ENCODE data around the gene EHBP1. TPM values are rescaled to one million over a fixed set of nuclear protein-coding genes. Genes with fewer than 3 reads are reported as not detected.

EHBP1 gene
- total and polyA plus RNA-seq, 2 experiments from 2014 or later: 27.2 to 47.9 TPM

- H3K4me3 Mint-ChIP-seq: no peak overlapping the region
- DNase-seq (ENCODE audit: low spot score) (no peak), ATAC-seq (no peak)
- H3K27ac Mint-ChIP-seq: no peak overlapping the region
- peaks cover 23% of the 10 kb centered on the region for H3K27me3 ChIP-seq (ENCODE audit: insufficient read depth)
- no peaks in the 10 kb centered on the region for H3K9me2 ChIP-seq (ENCODE audit: insufficient read depth)
- H3K9me3 Mint-ChIP-seq: no peaks in the 10 kb centered on the region
- H3K36me3 ChIP-seq (ENCODE audit: insufficient read depth): no peaks in the 10 kb centered on the region
- H3K79me2 ChIP-seq (replicated peaks; ENCODE audit: insufficient read depth): no peaks in the 10 kb centered on the region
- H3F3A ChIP-seq (replicated peaks; ENCODE audit: low read depth): no peaks in the 10 kb centered on the region
- no peaks in the 10 kb centered on the region for H4K20me1 ChIP-seq (replicated peaks; ENCODE audit: insufficient read depth)
- peaks cover 5% of the 10 kb centered on the region for H3K27me3 Mint-ChIP-seq (ENCODE audit: insufficient read depth, low read depth, poor library complexity)
- H3K4me1 ChIP-seq (ENCODE audit: insufficient read depth): no peaks in the 10 kb centered on the region
- H3K4me1 Mint-ChIP-seq: no peaks in the 10 kb centered on the region; the same call in 2 of the 3 replicates
- no peak overlapping the region for H3K4me3 ChIP-seq
- H3K36me3 Mint-ChIP-seq (ENCODE audit: low read depth): no peaks in the 10 kb centered on the region
- no peak overlapping the region for H3K4me2 ChIP-seq
- H2AFZ ChIP-seq: no peak overlapping the region; the same call in 1 of the 2 replicates
- TF ChIP-seq POLR2AphosphoS5 (IDR thresholded peaks at IDR 0.05; ENCODE audit: low read depth) (no peak), STAT1 (IDR thresholded peaks at IDR 0.05; ENCODE audit: unreplicated experiment) (no peak), JUNB (IDR thresholded peaks at IDR 0.05; ENCODE audit: unreplicated experiment) (no peak), EZH2 (IDR thresholded peaks at IDR 0.05; ENCODE audit: low read depth, unreplicated experiment) (no peak), CREB1 (CRISPR knock-in tag; IDR thresholded peaks at IDR 0.05; ENCODE audit: low read depth) (no peak), ZNF462 (CRISPR knock-in tag; IDR thresholded peaks at IDR 0.05) (no peak), NANOG (IDR thresholded peaks at IDR 0.05; ENCODE audit: borderline replicate concordance) (no peak)
- H3K27ac ChIP-seq (ENCODE audit: low read depth): no peak overlapping the region
Observed at GRCh38 chr2:63066838-63067237, 361.3 kb downstream of the EHBP1 start.

GRCh38 chr2:63071664-63072063, 366.2 kb downstream of the EHBP1 start:
- Histone ChIP-seq H3F3A (replicated peaks; ENCODE audit: low read depth) (no peaks in the 10 kb centered on the region), H3K9me2 (ENCODE audit: insufficient read depth) (no peaks in the 10 kb centered on the region), H3K4me3 (no peak overlapping the region), H2AFZ (no peak overlapping the region), H3K27ac (ENCODE audit: low read depth) (no peak overlapping the region), H3K79me2 (replicated peaks; ENCODE audit: insufficient read depth) (no peaks in the 10 kb centered on the region), H4K20me1 (replicated peaks; ENCODE audit: insufficient read depth) (no peaks in the 10 kb centered on the region), H3K36me3 (ENCODE audit: insufficient read depth) (no peaks in the 10 kb centered on the region), H3K4me2 (no peak overlapping the region), H3K27me3 (ENCODE audit: insufficient read depth) (no peaks in the 10 kb centered on the region), H3K4me1 (ENCODE audit: insufficient read depth) (no peaks in the 10 kb centered on the region)
- Mint-ChIP-seq H3K4me3 (no peak overlapping the region), H3K36me3 (ENCODE audit: low read depth) (no peaks in the 10 kb centered on the region), H3K27ac (no peak overlapping the region), H3K9me3 (no peaks in the 10 kb centered on the region), H3K27me3 (ENCODE audit: insufficient read depth, low read depth, poor library complexity) (peaks cover 3% of the 10 kb centered on the region), H3K4me1 (no peaks in the 10 kb centered on the region; the same call in 2 of the 3 replicates)
- TF ChIP-seq POLR2AphosphoS5 (IDR thresholded peaks at IDR 0.05; ENCODE audit: low read depth): no peak
- TF ChIP-seq CTCF (conservative IDR thresholded peaks at IDR 0.05; ENCODE audit: low read depth in 2 of 2): 0 out of 4 replicates have a peak, but pooled peaks of 1 of the 2 experiments have one; percentile 4
- DNase-seq (ENCODE audit: low spot score) (peak; percentile 1), ATAC-seq (no peak)

All from GM23338 (cell line).